H1 (cell line): ENCODE measurements around the gene PHTF2. TPM values are rescaled to one million over a fixed set of nuclear protein-coding genes. Genes with fewer than 3 reads are reported as not detected.

Experiments used
- CTCF ChIA-PET: fragments of 300-600 bp; sonication (Branson Sonifier 250); formaldehyde crosslinking; loops from one replicate; lab custom pipeline; 2021; ENCODE audit not compliant: partially characterized antibody; lab: Charles Lee
- POLR2A ChIA-PET: fragments of 300-600 bp; sonication (Branson Sonifier 250); formaldehyde crosslinking; loops from one replicate; lab custom pipeline; 2021; ENCODE audit warnings: inconsistent platforms; ENCODE audit not compliant: partially characterized antibody; lab: Charles Lee
- DNase-seq, 2 experiments: peaks; one replicate each; pipeline versions ENCODE4 v3.0.0 to v3.0.0-alpha.2; 2010 to 2022; ENCODE audit warnings: low spot score in 2 of 2, low read depth in 1 of 2, mixed read lengths in 1 of 2
- FAIRE-seq: peaks from 2 replicates; lab custom pipeline; 2011; peaks lifted over from hg19 to GRCh38; lab: Jason Lieb, UNC
- H2AFZ ChIP-seq: 2 replicates; pipeline ENCODE4 v1.8.1; 2012; ENCODE audit warnings: low read length, inconsistent platforms
- H2AK5ac ChIP-seq: 2 replicates; pipeline ENCODE4 v1.6.1; 2013; ENCODE audit warnings: low read depth, low read length
- H2BK120ac ChIP-seq: replicated peaks from 2 replicates; pipeline ENCODE3; 2013; ENCODE audit warnings: low read depth, low read length, inconsistent platforms
- H2BK12ac ChIP-seq: 2 replicates; pipeline ENCODE4 v1.6.1; 2013; ENCODE audit warnings: low read depth, low read length
- H2BK15ac ChIP-seq: 2 replicates; pipeline ENCODE4 v1.6.1; 2013; ENCODE audit warnings: low read length
- H2BK20ac ChIP-seq: 2 replicates; pipeline ENCODE4 v1.6.1; 2013; ENCODE audit warnings: low read length
- H2BK5ac ChIP-seq: 2 replicates; pipeline ENCODE4 v1.6.1; 2013; ENCODE audit warnings: low read depth, low read length
- H3K14ac ChIP-seq: 2 replicates; pipeline ENCODE4 v1.6.1; 2013; ENCODE audit warnings: inconsistent platforms; ENCODE audit not compliant: insufficient read length
- H3K18ac ChIP-seq: 2 replicates; pipeline ENCODE4 v1.6.1; 2013; ENCODE audit warnings: low read length; ENCODE audit errors: extremely low read depth
- H3K23ac ChIP-seq: 2 replicates; pipeline ENCODE4 v1.6.1; 2013; ENCODE audit warnings: inconsistent platforms; ENCODE audit not compliant: insufficient read length
- H3K23me2 ChIP-seq: 2 replicates; pipeline ENCODE4 v1.6.1; 2013; ENCODE audit warnings: low read depth, low read length
- H3K27ac ChIP-seq: 2 replicates; pipeline ENCODE4 v1.6.1; 2011; ENCODE audit warnings: low read depth, low read length, inconsistent platforms
- H3K27me3 ChIP-seq, 4 experiments: replicated peaks in 1 of 4; 1 replicate in 1 of 4; 2 replicates in 3 of 4; pipeline versions ENCODE4 v1.6.1 to v1.8.1; 2011 to 2013; ENCODE audit warnings: low read length in 3 of 4, mild to moderate bottlenecking in 3 of 4, inconsistent platforms in 2 of 4, mixed read lengths in 2 of 4, moderate library complexity in 1 of 4; ENCODE audit not compliant: control insufficient read depth in 3 of 4, insufficient read depth in 3 of 4; ENCODE audit errors: extremely low read depth in 1 of 4
- H3K36me3 ChIP-seq, 4 experiments: 2 replicates each; pipeline versions ENCODE4 v1.6.1 to v1.8.1; 2011 to 2013; ENCODE audit warnings: mild to moderate bottlenecking in 4 of 4, low read length in 3 of 4, moderate library complexity in 2 of 4, control low read depth in 1 of 4, inconsistent platforms in 1 of 4; ENCODE audit not compliant: insufficient read depth in 4 of 4, control insufficient read depth in 2 of 4
- H3K4ac ChIP-seq: replicated peaks from 2 replicates; pipeline ENCODE3; 2013; ENCODE audit warnings: low read length, low read depth, mixed read lengths, inconsistent platforms; ENCODE audit not compliant: insufficient read length
- H3K4me1 ChIP-seq, 4 experiments: replicated peaks in 1 of 4; 1 replicate in 1 of 4; 2 replicates in 3 of 4; pipeline versions ENCODE4 v1.6.1 to v1.8.1; 2011 to 2013; ENCODE audit warnings: low read length in 3 of 4, inconsistent platforms in 2 of 4, mixed read lengths in 1 of 4; ENCODE audit not compliant: insufficient read depth in 4 of 4, control insufficient read depth in 3 of 4
- H3K4me2 ChIP-seq, 2 experiments: 2 replicates each; pipeline versions ENCODE4 v1.6.1 to v1.8.1; 2011 to 2013; ENCODE audit warnings: low read depth in 2 of 2, low read length in 2 of 2, control low read depth in 1 of 2, inconsistent platforms in 1 of 2, mild to moderate bottlenecking in 1 of 2; ENCODE audit not compliant: insufficient read depth in 1 of 2
- H3K4me3 ChIP-seq, 4 experiments: fragments of 200-600, 300-600 bp in 1 of 4; sonication (generic), shearing (Covaris generic), sonication (Bioruptor Twin) in 1 of 4; 2 replicates each; pipeline versions ENCODE4 v1.5.1 to v1.8.1; 2011 to 2016; ENCODE audit warnings: low read length in 4 of 4, low read depth in 3 of 4, control low read depth in 2 of 4, inconsistent platforms in 2 of 4, mild to moderate bottlenecking in 2 of 4, mixed read lengths in 1 of 4, moderate library complexity in 1 of 4; ENCODE audit not compliant: insufficient read depth in 2 of 4; ENCODE audit errors: extremely low read depth in 1 of 4
- H3K56ac ChIP-seq: replicated peaks from 2 replicates; pipeline ENCODE3; 2013; ENCODE audit warnings: low read depth, mild to moderate bottlenecking, mixed read lengths, low read length, inconsistent platforms; ENCODE audit not compliant: insufficient read length
- H3K79me1 ChIP-seq: 2 replicates; pipeline ENCODE4 v1.6.1; 2013; ENCODE audit warnings: low read depth, low read length, control low read depth
- H3K79me2 ChIP-seq, 2 experiments: 2 replicates each; pipeline versions ENCODE4 v1.6.1 to v1.8.1; 2012 to 2013; ENCODE audit warnings: low read length in 2 of 2, mild to moderate bottlenecking in 2 of 2, inconsistent platforms in 1 of 2; ENCODE audit not compliant: insufficient read depth in 2 of 2, control insufficient read depth in 1 of 2
- H3K9ac ChIP-seq, 4 experiments: replicated peaks in 1 of 4; 1 replicate in 1 of 4; 2 replicates in 3 of 4; pipeline versions ENCODE4 v1.6.1 to v1.8.1; 2011 to 2013; ENCODE audit warnings: low read depth in 3 of 4, low read length in 3 of 4, control low read depth in 2 of 4, mild to moderate bottlenecking in 2 of 4, moderate library complexity in 2 of 4, inconsistent platforms in 1 of 4; ENCODE audit errors: extremely low read depth in 1 of 4
- H3K9me3 ChIP-seq, 2 experiments: 2 replicates each; pipeline versions ENCODE4 v1.6.1 to v1.8.1; 2012 to 2013; ENCODE audit warnings: mild to moderate bottlenecking in 2 of 2, moderate library complexity in 2 of 2, control low read depth in 1 of 2, inconsistent platforms in 1 of 2, low read depth in 1 of 2, low read length in 1 of 2, mixed read lengths in 1 of 2; ENCODE audit not compliant: insufficient read depth in 2 of 2
- H4K20me1 ChIP-seq, 2 experiments: replicated peaks in 1 of 2; 2 replicates each; pipeline versions ENCODE3 to v1.8.1; 2011 to 2013; ENCODE audit warnings: inconsistent platforms in 2 of 2, low read length in 2 of 2, mild to moderate bottlenecking in 1 of 2; ENCODE audit not compliant: insufficient read depth in 2 of 2, control insufficient read depth in 1 of 2
- H4K5ac ChIP-seq: 2 replicates; pipeline ENCODE4 v1.6.1; 2013; ENCODE audit warnings: low read length, low read depth, mixed read lengths, inconsistent platforms; ENCODE audit not compliant: insufficient read length
- H4K8ac ChIP-seq: 2 replicates; pipeline ENCODE4 v1.8.0; 2013; ENCODE audit warnings: mild to moderate bottlenecking, moderate library complexity, low read length, inconsistent platforms; ENCODE audit not compliant: insufficient read depth; ENCODE audit errors: extremely low read depth
- H4K91ac ChIP-seq: replicated peaks from 2 replicates; pipeline ENCODE3; 2013; ENCODE audit warnings: low read length, mixed read lengths, inconsistent platforms; ENCODE audit not compliant: insufficient read length
- BACH1 ChIP-seq: IDR thresholded peaks from 2 replicates; pipeline ENCODE4 v1.6.1; 2012; ENCODE audit warnings: low read length, improper control_type of control experiment
- CBX8 ChIP-seq: fragments of 300-800, 300-1000 bp; sonication (generic); IDR thresholded peaks from 2 replicates; pipeline ENCODE4 v1.7.1; 2016; ENCODE audit warnings: low read depth, low read length, borderline replicate concordance
- HDAC2 ChIP-seq, 2 experiments: fragments of 300-600 bp in 1 of 2; sonication (generic) in 1 of 2; IDR thresholded peaks; 2 replicates each; pipeline ENCODE4 v1.6.1; 2011 to 2012; ENCODE audit warnings: low read depth in 2 of 2, low read length in 2 of 2, mild to moderate bottlenecking in 2 of 2, moderate library complexity in 2 of 2, borderline replicate concordance in 1 of 2, inconsistent platforms in 1 of 2
- POU5F1 ChIP-seq: IDR thresholded peaks from 2 replicates; pipeline ENCODE4 v1.6.1; 2011; ENCODE audit warnings: low read depth, mild to moderate bottlenecking, low read length, moderate library complexity
- SIRT6 ChIP-seq: IDR thresholded peaks from one replicate; pipeline ENCODE4 v1.7.1; 2012; ENCODE audit warnings: low read length, inconsistent platforms
- SP1 ChIP-seq: IDR thresholded peaks from 2 replicates; pipeline ENCODE4 v1.6.1; 2011; ENCODE audit warnings: low read depth, low read length
- TAF7 ChIP-seq: optimal IDR thresholded peaks from 2 replicates; pipeline ENCODE3; 2011; ENCODE audit warnings: low read depth, mild to moderate bottlenecking, inconsistent platforms, low read length, moderate library complexity, borderline replicate concordance
- TBP ChIP-seq: IDR thresholded peaks from 2 replicates; pipeline ENCODE4 v1.6.1; 2011; ENCODE audit warnings: low read depth, low read length, improper control_type of control experiment
- WGBS, 2 experiments: shearing (Covaris generic) in 1 of 2; methylation state at CpG; one replicate each; pipeline versions ENCODE4 v1.1.6 to v1.1.7; 2013 to 2015; ENCODE audit warnings: low lambda C conversion rate in 2 of 2, mixed read lengths in 2 of 2, inconsistent platforms in 1 of 2, low coverage in 1 of 2, missing lambda C conversion rate in 1 of 2; ENCODE audit not compliant: insufficient replicate concordance in 2 of 2, insufficient coverage in 1 of 2, insufficient read length in 1 of 2; ENCODE audit errors: extremely low coverage in 1 of 2, missing lambda C conversion rate in 1 of 2; 5-methylcytosine and 5-hydroxymethylcytosine counted together
- polyA plus RNA-seq, 7 experiments: library from polyadenylated mRNA; depleted of rRNA in 3 of 7; stranded (reverse) in 5 of 7; unstranded in 2 of 7; fragments of >200 nt in 5 of 7; fragments of 200-250 nt in 2 of 7; gene quantifications; 1 replicate in 5 of 7; 2 replicates in 1 of 7; 4 replicates in 1 of 7; pipeline versions ENCODE4 v1.2.1 to v1.2.3, GENCODE V29; 2011 to 2013; ENCODE audit warnings: missing spikeins in 2 of 7, mixed read lengths in 2 of 7
- total RNA-seq: library from RNA; stranded (reverse); fragmentation: NEBNext Ultra II Directional; extraction: Animal tissue kit (Norgen Biotek cat#: 25700); gene quantifications from 2 replicates; pipeline ENCODE4 v1.2.1, GENCODE V29; 2021
- TF ChIP-seq, protein P1 (sequence below), 3 experiments: IDR thresholded peaks; 1 replicate in 2 of 3; 2 replicates in 1 of 3; pipeline versions ENCODE4 v1.5.1 to v1.6.1; 2011; ENCODE audit warnings: low read length in 3 of 3, mild to moderate bottlenecking in 3 of 3, inconsistent platforms in 2 of 3, low read depth in 1 of 3, moderate library complexity in 1 of 3; ENCODE audit not compliant: insufficient read depth in 1 of 3; ENCODE audit errors: control extremely low read depth in 1 of 3
- TF ChIP-seq, protein P2 (sequence below): IDR thresholded peaks from 2 replicates; pipeline ENCODE4 v1.6.1; 2012; ENCODE audit warnings: low read length, inconsistent platforms

The PHTF2 gene
- total and polyA plus RNA-seq, 2 of the 8 experiments (the other 6 are each of a cell fraction or from before 2014, with no cell fraction given), result 9.0 to 25.4 TPM

DNA sequence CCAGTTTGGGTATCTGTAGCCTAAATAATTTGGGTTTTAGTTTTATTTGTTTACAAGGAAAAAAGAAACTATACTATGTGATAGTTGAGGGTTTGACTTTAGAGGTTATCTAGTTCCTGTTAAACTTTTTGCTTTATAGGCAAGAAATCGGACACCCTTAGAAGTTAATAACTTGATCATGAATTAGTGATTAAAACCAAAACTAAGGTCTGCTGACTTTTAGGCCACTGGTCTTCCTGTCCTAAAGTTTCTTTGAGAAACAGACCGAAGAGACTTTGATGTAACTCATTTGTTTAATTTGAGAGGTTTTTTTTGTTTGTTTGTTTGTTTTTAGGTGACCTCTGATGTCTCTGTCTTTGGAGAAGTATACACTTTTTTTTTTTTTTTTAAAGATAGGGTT is 59.7 kb downstream of the PHTF2 start:
- Histone ChIP-seq H4K20me1 (no peaks in the 10 kb centered on the region), H3K9ac (no peak overlapping the region), H2BK120ac (no peak overlapping the region), H3K14ac (no peak overlapping the region), H3K36me3 (no peaks in the 10 kb centered on the region), H3K4me2 (no peak overlapping the region), H2BK20ac (no peak overlapping the region), H3K4me3 (no peak overlapping the region), H3K4me1 (no peaks in the 10 kb centered on the region; a peak in 1 of 7 replicates), H2BK5ac (no peak overlapping the region), H2AK5ac (no peak overlapping the region), H4K8ac (no peak overlapping the region), H3K18ac (no peak overlapping the region), H3K79me1 (peaks cover 3% of the 10 kb centered on the region; the same call in 1 of the 2 replicates), H2AFZ (no peak overlapping the region), H3K27me3 (no peaks in the 10 kb centered on the region), H3K79me2 (no peaks in the 10 kb centered on the region), H3K4ac (no peak overlapping the region), H2BK15ac (no peak overlapping the region), H4K91ac (no peak overlapping the region), H2BK12ac (no peak overlapping the region), H3K9me3 (no peaks in the 10 kb centered on the region), H3K56ac (no peak overlapping the region), H3K23ac (no peak overlapping the region), H4K5ac (no peak overlapping the region), H3K27ac (no peak overlapping the region), H3K23me2 (no peaks in the 10 kb centered on the region)
- CTCF ChIA-PET, result no interaction called here
- WGBS, 2 experiments, result 92% methylated on average over 2 of the region's 2 CpGs; no CpG with 5 or more reads in 1 of the 2 experiments
- DNase-seq, result no peak
- no peak for FAIRE-seq
- POLR2A ChIA-PET, result no interaction called here
- TF ChIP-seq, protein P1, sequence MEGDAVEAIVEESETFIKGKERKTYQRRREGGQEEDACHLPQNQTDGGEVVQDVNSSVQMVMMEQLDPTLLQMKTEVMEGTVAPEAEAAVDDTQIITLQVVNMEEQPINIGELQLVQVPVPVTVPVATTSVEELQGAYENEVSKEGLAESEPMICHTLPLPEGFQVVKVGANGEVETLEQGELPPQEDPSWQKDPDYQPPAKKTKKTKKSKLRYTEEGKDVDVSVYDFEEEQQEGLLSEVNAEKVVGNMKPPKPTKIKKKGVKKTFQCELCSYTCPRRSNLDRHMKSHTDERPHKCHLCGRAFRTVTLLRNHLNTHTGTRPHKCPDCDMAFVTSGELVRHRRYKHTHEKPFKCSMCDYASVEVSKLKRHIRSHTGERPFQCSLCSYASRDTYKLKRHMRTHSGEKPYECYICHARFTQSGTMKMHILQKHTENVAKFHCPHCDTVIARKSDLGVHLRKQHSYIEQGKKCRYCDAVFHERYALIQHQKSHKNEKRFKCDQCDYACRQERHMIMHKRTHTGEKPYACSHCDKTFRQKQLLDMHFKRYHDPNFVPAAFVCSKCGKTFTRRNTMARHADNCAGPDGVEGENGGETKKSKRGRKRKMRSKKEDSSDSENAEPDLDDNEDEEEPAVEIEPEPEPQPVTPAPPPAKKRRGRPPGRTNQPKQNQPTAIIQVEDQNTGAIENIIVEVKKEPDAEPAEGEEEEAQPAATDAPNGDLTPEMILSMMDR (IDR thresholded peaks at IDR 0.05; ENCODE audit: control extremely low read depth in 1 of 3, insufficient read depth in 1 of 3, low read depth in 1 of 3, low read length in 3 of 3), result no peak
- no peak for TF ChIP-seq POU5F1
- TF ChIP-seq TAF7, result no peak
- TF ChIP-seq, protein P2, sequence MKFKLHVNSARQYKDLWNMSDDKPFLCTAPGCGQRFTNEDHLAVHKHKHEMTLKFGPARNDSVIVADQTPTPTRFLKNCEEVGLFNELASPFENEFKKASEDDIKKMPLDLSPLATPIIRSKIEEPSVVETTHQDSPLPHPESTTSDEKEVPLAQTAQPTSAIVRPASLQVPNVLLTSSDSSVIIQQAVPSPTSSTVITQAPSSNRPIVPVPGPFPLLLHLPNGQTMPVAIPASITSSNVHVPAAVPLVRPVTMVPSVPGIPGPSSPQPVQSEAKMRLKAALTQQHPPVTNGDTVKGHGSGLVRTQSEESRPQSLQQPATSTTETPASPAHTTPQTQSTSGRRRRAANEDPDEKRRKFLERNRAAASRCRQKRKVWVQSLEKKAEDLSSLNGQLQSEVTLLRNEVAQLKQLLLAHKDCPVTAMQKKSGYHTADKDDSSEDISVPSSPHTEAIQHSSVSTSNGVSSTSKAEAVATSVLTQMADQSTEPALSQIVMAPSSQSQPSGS, result no peak
- TF ChIP-seq CBX8, result no peak
- no peak for TF ChIP-seq TBP
- no peak for TF ChIP-seq SIRT6
- TF ChIP-seq HDAC2 (IDR thresholded peaks at IDR 0.05; ENCODE audit: borderline replicate concordance in 1 of 2, low read depth in 2 of 2, low read length in 2 of 2), result no peak
- TF ChIP-seq SP1, result no peak
- no peak for TF ChIP-seq BACH1
